WERI-Rb-1 (cell line): ENCODE results near the gene MACROD1.

Experiments
- DNase-seq: peaks from one replicate; pipeline ENCODE4 v3.0.0-alpha.2; 2020
- H3K27ac ChIP-seq: fragments of 250-450 bp; sonication (Bioruptor Pico); 2 replicates; pipeline ENCODE4 v1.5.1; 2020; ENCODE audit warnings: mild to moderate bottlenecking, moderate library complexity
- H3K27me3 ChIP-seq: fragments of 250-450 bp; sonication (Bioruptor Pico); 2 replicates; pipeline ENCODE4 v1.5.1; 2021; ENCODE audit warnings: mild to moderate bottlenecking, low read depth, moderate library complexity; ENCODE audit not compliant: insufficient read depth, severe bottlenecking
- H3K36me3 ChIP-seq: fragments of 250-450 bp; sonication (Bioruptor Pico); 2 replicates; pipeline ENCODE4 v1.5.1; 2020; ENCODE audit warnings: mild to moderate bottlenecking, moderate library complexity
- H3K4me3 ChIP-seq: 2 replicates; pipeline ENCODE4 v1.5.1; 2011; ENCODE audit warnings: low read depth, mild to moderate bottlenecking, control low read depth, low read length
- H3K9me3 ChIP-seq: fragments of 250-450 bp; sonication (Bioruptor Pico); 2 replicates; pipeline ENCODE4 v1.5.1; 2021; ENCODE audit warnings: mild to moderate bottlenecking, moderate library complexity; ENCODE audit not compliant: severe bottlenecking
- CTCF ChIP-seq: IDR thresholded peaks from 2 replicates; pipeline ENCODE4 v1.5.1; 2011; ENCODE audit warnings: low read depth, mild to moderate bottlenecking, control low read depth, inconsistent platforms, low read length

MACROD1 gene

GRCh38 chr11:64015935-64016845, 149.7 kb downstream of the MACROD1 start:
- H3K9me3 ChIP-seq = no peaks in the 10 kb centered on the region
- no peaks in the 10 kb centered on the region for H3K36me3 ChIP-seq
- no peak for DNase-seq
- no peaks in the 10 kb centered on the region for H3K27me3 ChIP-seq
- no peak for TF ChIP-seq CTCF
- no peak overlapping the region for H3K27ac ChIP-seq
- H3K4me3 ChIP-seq = no peak overlapping the region

GRCh38 chr11:64015510-64015909, 150.4 kb downstream of the MACROD1 start:
- H3K36me3 ChIP-seq = no peaks in the 10 kb centered on the region
- H3K4me3 ChIP-seq = no peak overlapping the region
- no peak for DNase-seq
- H3K27ac ChIP-seq = no peak overlapping the region
- H3K9me3 ChIP-seq = no peaks in the 10 kb centered on the region
- no peaks in the 10 kb centered on the region for H3K27me3 ChIP-seq
- TF ChIP-seq CTCF = no peak

GRCh38 chr11:64014356-64014755, 151.6 kb downstream of the MACROD1 start:
- TF ChIP-seq CTCF = no peak
- no peaks in the 10 kb centered on the region for H3K27me3 ChIP-seq

GRCh38 chr11:64013141-64013896, 152.6 kb downstream of the MACROD1 start:
- no peak for DNase-seq
- Histone ChIP-seq H3K4me3 (no peak overlapping the region), H3K27ac (no peak overlapping the region), H3K9me3 (no peaks in the 10 kb centered on the region), H3K36me3 (no peaks in the 10 kb centered on the region), H3K27me3 (no peaks in the 10 kb centered on the region)
- no peak for TF ChIP-seq CTCF

More at GRCh38 chr11:64014356-64014755, 151.6 kb downstream of the MACROD1 start:
- Histone ChIP-seq H3K4me3 (no peak overlapping the region), H3K36me3 (no peaks in the 10 kb centered on the region), H3K27ac (no peak overlapping the region), H3K9me3 (no peaks in the 10 kb centered on the region)
- DNase-seq = no peak

- Histone ChIP-seq H3K9me3 (no peaks in the 10 kb centered on the region), H3K36me3 (no peaks in the 10 kb centered on the region), H3K27ac (no peak overlapping the region), H3K4me3 (no peak overlapping the region), H3K27me3 (no peaks in the 10 kb centered on the region)
- DNase-seq = no peak
- TF ChIP-seq CTCF = no peak
Measured at GRCh38 chr11:64011371-64011770, 154.5 kb downstream of the MACROD1 start.
